Effector memory CD4-positive, alpha-beta T cell (primary cell): ENCODE results near the gene TMX3.

Experiments
- DNase-seq, 3 donors: peaks; one replicate each; pipeline ENCODE4 v3.0.0-alpha.2; 2020
- H3K27ac ChIP-seq: 2 replicates; pipeline ENCODE4 v1.7.0; 2013; ENCODE audit warnings: mild to moderate bottlenecking, low read length, moderate library complexity; ENCODE audit not compliant: insufficient read depth, poor library complexity, severe bottlenecking
- H3K27me3 ChIP-seq: replicated peaks from 2 replicates; pipeline ENCODE4 v1.7.0; 2013; ENCODE audit warnings: mild to moderate bottlenecking, low read length; ENCODE audit not compliant: insufficient read depth, control insufficient read depth, poor library complexity, severe bottlenecking
- H3K36me3 ChIP-seq: 2 replicates; pipeline ENCODE4 v1.7.0; 2013; ENCODE audit warnings: mild to moderate bottlenecking, low read length, moderate library complexity; ENCODE audit not compliant: control insufficient read depth, insufficient read depth
- H3K4me1 ChIP-seq: 2 replicates; pipeline ENCODE4 v1.7.0; 2013; ENCODE audit warnings: low read length, mild to moderate bottlenecking; ENCODE audit not compliant: control insufficient read depth, insufficient read depth, poor library complexity, severe bottlenecking
- H3K4me3 ChIP-seq: 2 replicates; pipeline ENCODE4 v1.7.0; 2013; ENCODE audit warnings: low read length, low read depth, mild to moderate bottlenecking; ENCODE audit not compliant: insufficient read depth, poor library complexity, severe bottlenecking
- H3K9me3 ChIP-seq: 2 replicates; pipeline ENCODE4 v1.7.0; 2013; ENCODE audit warnings: mild to moderate bottlenecking, low read length, moderate library complexity; ENCODE audit not compliant: control insufficient read depth

TMX3 gene

GRCh38 chr18:68713796-68714195 lies 1.1 kb downstream of the TMX3 start:
- no peak overlapping the region for H3K27ac ChIP-seq
- peak overlapping the region; percentile 81 for H3K4me3 ChIP-seq
- no peaks in the 10 kb centered on the region for H3K9me3 ChIP-seq

GRCh38 chr18:68713131-68713530 lies 1.8 kb downstream of the TMX3 start:
- Histone ChIP-seq H3K4me1 (peaks cover 5% of the 10 kb centered on the region), H3K36me3 (peaks cover 32% of the 10 kb centered on the region), H3K27ac (no peak overlapping the region), H3K4me3 (no peak overlapping the region), H3K9me3 (no peaks in the 10 kb centered on the region), H3K27me3 (no peaks in the 10 kb centered on the region)
- no peak for DNase-seq

More at GRCh38 chr18:68713796-68714195, 1.1 kb downstream of the TMX3 start:
- Histone ChIP-seq H3K36me3 (peaks cover 26% of the 10 kb centered on the region), H3K4me1 (peaks cover 5% of the 10 kb centered on the region), H3K27me3 (no peaks in the 10 kb centered on the region)
- DNase-seq, result no peak

- Histone ChIP-seq H3K4me3 (no peak overlapping the region), H3K36me3 (peaks cover 65% of the 10 kb centered on the region), H3K9me3 (no peaks in the 10 kb centered on the region), H3K27ac (no peak overlapping the region), H3K27me3 (no peaks in the 10 kb centered on the region), H3K4me1 (no peaks in the 10 kb centered on the region)
- no peak for DNase-seq
These were observed 7.3 kb downstream of the TMX3 start for GRCh38 chr18:68707646-68708045.

- DNase-seq, result no peak
- no peaks in the 10 kb centered on the region for H3K27me3 ChIP-seq
- H3K36me3 ChIP-seq, result peaks cover 57% of the 10 kb centered on the region
- H3K4me3 ChIP-seq, result no peak overlapping the region
- H3K9me3 ChIP-seq, result no peaks in the 10 kb centered on the region
- no peaks in the 10 kb centered on the region for H3K4me1 ChIP-seq
- H3K27ac ChIP-seq, result no peak overlapping the region
These were observed 9.8 kb downstream of the TMX3 start for GRCh38 chr18:68705119-68705518.

- H3K4me1 ChIP-seq, result no peaks in the 10 kb centered on the region
- H3K9me3 ChIP-seq, result no peaks in the 10 kb centered on the region
- H3K36me3 ChIP-seq, result peaks cover 42% of the 10 kb centered on the region
- H3K27me3 ChIP-seq, result no peaks in the 10 kb centered on the region
- DNase-seq, result no peak
- H3K4me3 ChIP-seq, result no peak overlapping the region
- no peak overlapping the region for H3K27ac ChIP-seq
These were observed 11.6 kb downstream of the TMX3 start for GRCh38 chr18:68703326-68703725.

- Histone ChIP-seq H3K36me3 (peaks cover 36% of the 10 kb centered on the region), H3K27me3 (no peaks in the 10 kb centered on the region), H3K4me1 (no peaks in the 10 kb centered on the region), H3K27ac (no peak overlapping the region), H3K4me3 (no peak overlapping the region), H3K9me3 (no peaks in the 10 kb centered on the region)
- no peak for DNase-seq
These were observed 13.6 kb downstream of the TMX3 start for GRCh38 chr18:68701353-68701752.

- Histone ChIP-seq H3K36me3 (peaks cover 29% of the 10 kb centered on the region), H3K27me3 (no peaks in the 10 kb centered on the region), H3K27ac (no peak overlapping the region), H3K4me3 (no peak overlapping the region), H3K4me1 (no peaks in the 10 kb centered on the region), H3K9me3 (no peaks in the 10 kb centered on the region)
- no peak for DNase-seq
These were observed 15.9 kb downstream of the TMX3 start for GRCh38 chr18:68699043-68699442.

- H3K4me3 ChIP-seq, result no peak overlapping the region
- H3K36me3 ChIP-seq, result peaks cover 36% of the 10 kb centered on the region
- no peaks in the 10 kb centered on the region for H3K4me1 ChIP-seq
- H3K27ac ChIP-seq, result no peak overlapping the region
- DNase-seq, result no peak
- no peaks in the 10 kb centered on the region for H3K9me3 ChIP-seq
- no peaks in the 10 kb centered on the region for H3K27me3 ChIP-seq
These were observed 18.0 kb downstream of the TMX3 start for GRCh38 chr18:68696937-68697336.

GRCh38 chr18:68694316-68694715 lies 20.6 kb downstream of the TMX3 start:
- H3K9me3 ChIP-seq, result no peaks in the 10 kb centered on the region
- peaks cover 41% of the 10 kb centered on the region for H3K36me3 ChIP-seq
- H3K4me1 ChIP-seq, result no peaks in the 10 kb centered on the region
- DNase-seq, result no peak
- H3K27me3 ChIP-seq, result no peaks in the 10 kb centered on the region
- no peak overlapping the region for H3K4me3 ChIP-seq
- H3K27ac ChIP-seq, result no peak overlapping the region

GRCh38 chr18:68693091-68693815 lies 21.7 kb downstream of the TMX3 start:
- Histone ChIP-seq H3K4me3 (no peak overlapping the region), H3K27me3 (no peaks in the 10 kb centered on the region), H3K9me3 (no peaks in the 10 kb centered on the region), H3K36me3 (peaks cover 43% of the 10 kb centered on the region), H3K4me1 (no peaks in the 10 kb centered on the region), H3K27ac (no peak overlapping the region)
- DNase-seq, result no peak
